IPS DF 6.9 (cell line): ENCODE measurements around the gene TMEM100.

Experiments used
- DNase-seq: peaks from one replicate; pipeline ENCODE4 v3.0.0-alpha.2; 2013; ENCODE audit warnings: low read depth, low spot score
- H3K27ac ChIP-seq: one replicate; pipeline ENCODE4 v1.5.1; 2013; ENCODE audit warnings: low read length, control low read depth
- H3K27me3 ChIP-seq: 2 replicates; pipeline ENCODE4 v1.6.1; 2013; ENCODE audit warnings: mild to moderate bottlenecking, low read length; ENCODE audit not compliant: control insufficient read depth, insufficient read depth
- H3K36me3 ChIP-seq: 2 replicates; pipeline ENCODE4 v1.6.1; 2013; ENCODE audit warnings: low read length; ENCODE audit not compliant: control insufficient read depth, insufficient read depth
- H3K4me1 ChIP-seq: 2 replicates; pipeline ENCODE4 v1.6.1; 2013; ENCODE audit warnings: low read length; ENCODE audit not compliant: control insufficient read depth, insufficient read depth
- H3K4me3 ChIP-seq: 2 replicates; pipeline ENCODE4 v1.5.1; 2013; ENCODE audit warnings: mild to moderate bottlenecking, low read length
- H3K9me3 ChIP-seq: 2 replicates; pipeline ENCODE4 v1.6.1; 2013; ENCODE audit warnings: low read length, inconsistent platforms; ENCODE audit not compliant: control insufficient read depth, insufficient read depth
- WGBS: extraction: QIAGEN DNeasy Blood & Tissue Kit; methylation state at CpG from one replicate; pipeline ENCODE4 v1.1.7; 2013; ENCODE audit warnings: mixed read lengths, missing lambda C conversion rate; ENCODE audit not compliant: insufficient read length, insufficient coverage; 5-methylcytosine and 5-hydroxymethylcytosine counted together

Gene TMEM100, protein sequence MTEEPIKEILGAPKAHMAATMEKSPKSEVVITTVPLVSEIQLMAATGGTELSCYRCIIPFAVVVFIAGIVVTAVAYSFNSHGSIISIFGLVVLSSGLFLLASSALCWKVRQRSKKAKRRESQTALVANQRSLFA

DNA sequence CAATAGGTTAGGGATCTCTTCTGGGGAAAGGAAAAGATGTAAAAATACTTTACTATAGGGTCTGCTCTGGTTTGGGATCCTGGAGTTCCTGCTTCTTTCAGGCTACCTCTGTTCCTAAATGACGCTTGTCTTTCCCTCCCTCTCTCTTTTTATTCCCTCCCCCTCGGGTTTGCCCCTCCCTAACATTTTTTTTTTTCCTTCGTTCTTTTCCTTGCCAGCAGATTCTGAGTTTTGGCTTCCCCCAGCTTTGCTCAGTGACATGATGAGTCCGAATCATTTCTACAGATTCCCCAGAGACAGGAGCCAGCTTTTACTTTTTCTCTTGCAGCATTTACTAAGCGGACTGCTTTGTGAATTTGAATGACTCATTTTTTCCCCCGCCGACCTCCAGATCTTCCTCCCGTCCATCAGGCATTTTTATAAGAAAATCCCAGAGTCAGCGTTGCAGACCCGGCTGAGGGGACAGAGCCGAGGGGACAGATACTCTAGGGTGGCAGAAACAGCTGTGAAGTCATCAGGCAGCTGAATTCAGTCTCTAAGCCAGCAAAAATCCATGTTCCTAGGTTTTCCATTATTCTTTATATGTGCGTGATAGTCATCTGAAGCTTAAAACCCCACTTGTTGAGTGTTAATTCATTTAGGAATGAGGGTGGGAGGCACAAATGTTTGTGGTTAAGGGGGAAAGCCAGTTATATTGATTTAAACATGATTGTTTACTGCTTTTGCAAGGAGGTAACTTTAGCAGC is at the start of gene TMEM100:
Gene TMEM100, minus strand, starts transcription at position 123 of the 746 bp plus-strand sequence. CDS start 1,794 bp downstream, outside the sequence.
- Histone ChIP-seq H3K9me3 (no peaks in the 10 kb centered on the region), H3K27ac (no peak within 1 kb of the TSS), H3K4me1 (no peaks in the 10 kb centered on the region), H3K4me3 (no peak within 1 kb of the TSS), H3K27me3 (no peaks in the 10 kb centered on the region), H3K36me3 (no peaks in the 10 kb centered on the region)
- WGBS: no CpG with 5 or more reads among the region's 12 CpGs
- DNase-seq: no peak

DNA sequence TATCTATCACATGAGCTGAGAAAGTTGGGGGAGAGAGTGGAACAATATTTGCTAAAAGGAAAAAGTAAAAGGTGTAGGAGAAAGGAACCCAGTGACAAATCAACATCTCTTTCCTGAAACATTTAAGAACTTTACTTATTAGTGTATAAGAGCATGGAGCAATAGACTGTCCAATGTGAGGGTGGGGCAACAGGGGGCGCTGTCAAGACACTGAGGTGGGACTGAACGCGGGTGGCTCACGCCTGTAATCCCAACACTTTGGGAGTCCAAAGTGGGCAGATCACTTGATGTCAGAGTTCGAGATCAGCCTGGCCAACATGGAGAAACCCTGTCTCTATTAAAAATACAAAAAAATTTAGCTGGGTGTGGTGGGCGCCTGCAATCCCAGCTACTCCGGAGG is 49.4 kb upstream of the TMEM100 start:
- no peaks in the 10 kb centered on the region for H3K4me1 ChIP-seq
- no peak overlapping the region for H3K4me3 ChIP-seq
- no peaks in the 10 kb centered on the region; the same call in 1 of the 2 replicates for H3K36me3 ChIP-seq
- H3K9me3 ChIP-seq: no peaks in the 10 kb centered on the region
- no CpG with 5 or more reads among the region's 7 CpGs for WGBS
- no peak for DNase-seq
- H3K27me3 ChIP-seq: no peaks in the 10 kb centered on the region
- no peak overlapping the region for H3K27ac ChIP-seq

- no CpG with 5 or more reads among the region's 4 CpGs for WGBS
- Histone ChIP-seq H3K9me3 (no peaks in the 10 kb centered on the region), H3K27me3 (no peaks in the 10 kb centered on the region), H3K4me1 (no peaks in the 10 kb centered on the region), H3K36me3 (no peaks in the 10 kb centered on the region), H3K27ac (no peak overlapping the region), H3K4me3 (no peak overlapping the region)
- no peak for DNase-seq
These were observed 47.7 kb upstream of the TMEM100 start for GRCh38 chr17:55770196-55770870.

DNA sequence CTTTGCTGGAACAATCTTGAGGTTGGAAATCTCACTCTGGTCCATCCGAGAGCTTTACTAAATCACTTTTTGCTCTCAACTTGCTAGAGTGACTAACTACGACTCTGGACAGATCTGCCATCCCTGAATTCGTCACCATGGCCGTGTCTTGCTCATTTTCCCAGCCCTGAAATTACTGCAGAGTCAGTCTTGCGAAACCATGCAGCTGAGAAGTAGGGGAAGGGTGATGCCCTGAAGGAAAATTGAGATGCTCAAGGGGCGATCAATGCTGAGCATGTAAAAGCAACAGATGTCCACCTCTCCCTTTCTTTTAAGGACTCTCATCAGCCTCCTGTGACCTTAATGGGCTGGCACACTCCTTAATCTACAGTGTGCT is 46.9 kb upstream of the TMEM100 start:
- no CpG with 5 or more reads among the region's 6 CpGs for WGBS
- no peaks in the 10 kb centered on the region for H3K9me3 ChIP-seq
- no peaks in the 10 kb centered on the region for H3K27me3 ChIP-seq
- H3K4me3 ChIP-seq: no peak overlapping the region
- H3K36me3 ChIP-seq: no peaks in the 10 kb centered on the region
- no peak for DNase-seq
- no peak overlapping the region for H3K27ac ChIP-seq
- no peaks in the 10 kb centered on the region for H3K4me1 ChIP-seq

- no peak overlapping the region for H3K27ac ChIP-seq
- DNase-seq: no peak
- no peaks in the 10 kb centered on the region for H3K36me3 ChIP-seq
- no peaks in the 10 kb centered on the region for H3K4me1 ChIP-seq
- no peak overlapping the region for H3K4me3 ChIP-seq
- H3K27me3 ChIP-seq: no peaks in the 10 kb centered on the region
- no peaks in the 10 kb centered on the region for H3K9me3 ChIP-seq
These were observed 46.4 kb upstream of the TMEM100 start for GRCh38 chr17:55768936-55769624.

DNA sequence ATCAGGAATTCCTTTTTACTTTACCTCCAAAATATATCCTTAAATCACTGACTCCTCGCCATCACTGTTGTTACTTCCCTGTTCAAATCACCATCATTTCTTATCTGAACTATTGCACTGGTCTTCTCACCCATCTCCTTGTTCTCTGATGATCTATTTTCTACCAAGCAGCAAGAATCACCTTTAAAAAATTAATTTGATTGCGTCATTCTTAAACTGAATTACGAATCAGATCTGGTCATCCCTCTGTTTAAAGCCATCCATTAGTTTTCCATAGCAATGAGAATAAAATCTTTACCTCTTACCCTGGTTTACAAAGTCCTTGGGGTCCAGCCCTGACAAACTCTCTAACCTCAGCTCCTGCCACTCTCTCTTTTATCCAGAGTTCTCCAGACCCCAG is 42.8 kb upstream of the TMEM100 start:
- Histone ChIP-seq H3K27ac (no peak overlapping the region), H3K4me3 (no peak overlapping the region), H3K4me1 (no peaks in the 10 kb centered on the region), H3K27me3 (no peaks in the 10 kb centered on the region), H3K36me3 (no peaks in the 10 kb centered on the region), H3K9me3 (no peaks in the 10 kb centered on the region)
- DNase-seq: no peak
- WGBS: 100% methylated on average over 1 of the region's 3 CpGs

GRCh38 chr17:55764610-55765009 is 41.9 kb upstream of the TMEM100 start:
- Histone ChIP-seq H3K27me3 (no peaks in the 10 kb centered on the region), H3K4me3 (no peak overlapping the region), H3K36me3 (no peaks in the 10 kb centered on the region), H3K9me3 (no peaks in the 10 kb centered on the region), H3K27ac (no peak overlapping the region), H3K4me1 (no peaks in the 10 kb centered on the region)
- no CpG with 5 or more reads among the region's 4 CpGs for WGBS
- DNase-seq: no peak

- Histone ChIP-seq H3K27ac (no peak overlapping the region), H3K9me3 (no peaks in the 10 kb centered on the region), H3K27me3 (no peaks in the 10 kb centered on the region), H3K4me1 (no peaks in the 10 kb centered on the region), H3K4me3 (no peak overlapping the region), H3K36me3 (no peaks in the 10 kb centered on the region)
- WGBS: no CpG with 5 or more reads among the region's 6 CpGs
- no peak for DNase-seq
These were observed 41.2 kb upstream of the TMEM100 start for GRCh38 chr17:55763856-55764255.

GRCh38 chr17:55762086-55762858 is 39.6 kb upstream of the TMEM100 start:
- no CpG with 5 or more reads among the region's 6 CpGs for WGBS
- no peaks in the 10 kb centered on the region for H3K9me3 ChIP-seq
- H3K4me3 ChIP-seq: no peak overlapping the region
- no peak overlapping the region for H3K27ac ChIP-seq
- no peak for DNase-seq
- no peaks in the 10 kb centered on the region for H3K36me3 ChIP-seq
- H3K4me1 ChIP-seq: no peaks in the 10 kb centered on the region
- no peaks in the 10 kb centered on the region for H3K27me3 ChIP-seq
